ENCODE data around the gene FKTN. TPM values are rescaled to one million over a fixed set of nuclear protein-coding genes. Genes with fewer than 3 reads are reported as not detected.

The FKTN gene
- polyA plus RNA-seq, 5 donors = 16.0 to 40.2 (median 27.4) TPM

GRCh38 chr9:105676351-105676923 is 118.5 kb downstream of the FKTN start:
- DNase-seq = no peak

- no peak for DNase-seq
Measured at GRCh38 chr9:105678163-105678562, 120.2 kb downstream of the FKTN start.

GRCh38 chr9:105678781-105679180 is 120.8 kb downstream of the FKTN start:
- no peak for DNase-seq

- DNase-seq = no peak
Measured at GRCh38 chr9:105679257-105680022, 121.5 kb downstream of the FKTN start.

GRCh38 chr9:105681313-105681712 is 123.4 kb downstream of the FKTN start:
- no peak for DNase-seq

GRCh38 chr9:105681724-105682123 is 123.8 kb downstream of the FKTN start:
- no peak for DNase-seq

GRCh38 chr9:105683688-105684275 is 125.9 kb downstream of the FKTN start:
- DNase-seq = no peak

GRCh38 chr9:105686936-105687335 is 129.0 kb downstream of the FKTN start:
- no peak for DNase-seq

Other genes starting within 250 kb of the FKTN start
- 1 to 10 TPM; 5.2 to 10.0 (median 9.0) TPM for gene FSD1L, start 110.1 kb upstream of the FKTN start, polyA plus RNA-seq (ENCODE audit: insufficient read depth in 1 of 5, insufficient read length in 5 of 5, low replicate concordance in 1 of 5)
- gene TAL2, start 104.3 kb downstream of the FKTN start, polyA plus RNA-seq (ENCODE audit: insufficient read depth in 1 of 5, insufficient read length in 5 of 5, low replicate concordance in 1 of 5) = under 1 TPM in 4 of 5 donors, not detected in 1; 0.46 to 0.76 (median 0.54) TPM
- 10 to 100 TPM; 13.9 to 19.3 (median 16.0) TPM for gene TMEM38B, start 136.4 kb downstream of the FKTN start, polyA plus RNA-seq (ENCODE audit: insufficient read depth in 1 of 5, insufficient read length in 5 of 5, low replicate concordance in 1 of 5)

Data from right lung (tissue), 5 donors.